GM21528 (cell line): Measurements from ENCODE around the gene SHMT1.
"Not testable (repeated sequence)": the region's sequence is repeated elsewhere in the genome, so short reads cannot be mapped to it uniquely, and the experiment has no call there.

ENCODE experiments used
- ATAC-seq: cut with Tn5 transposase; IDR thresholded peaks from one replicate; pipeline ENCODE4 v1.9.1; 2021; ENCODE audit warnings: mild to moderate bottlenecking, moderate library complexity; ENCODE audit not compliant: unreplicated experiment, low FRiP score

SHMT1 gene

GRCh38 chr17:18379246-18380146 is 16.1 kb upstream of the SHMT1 start:
- no peak for ATAC-seq

- not testable (repeated sequence) for ATAC-seq
Measured at GRCh38 chr17:18378614-18379013, 15.3 kb upstream of the SHMT1 start.

GRCh38 chr17:18378205-18378505 is 14.8 kb upstream of the SHMT1 start:
- no peak for ATAC-seq

GRCh38 chr17:18377437-18378204 is 14.3 kb upstream of the SHMT1 start, which contains the start of gene EVPLL:
TSS of gene EVPLL (plus strand) at chr17:18377778. CDS start at chr17:18380938, 3,160 bp downstream.
- no peak for ATAC-seq

GRCh38 chr17:18374216-18374615 is 10.9 kb upstream of the SHMT1 start:
- no peak for ATAC-seq

DNA sequence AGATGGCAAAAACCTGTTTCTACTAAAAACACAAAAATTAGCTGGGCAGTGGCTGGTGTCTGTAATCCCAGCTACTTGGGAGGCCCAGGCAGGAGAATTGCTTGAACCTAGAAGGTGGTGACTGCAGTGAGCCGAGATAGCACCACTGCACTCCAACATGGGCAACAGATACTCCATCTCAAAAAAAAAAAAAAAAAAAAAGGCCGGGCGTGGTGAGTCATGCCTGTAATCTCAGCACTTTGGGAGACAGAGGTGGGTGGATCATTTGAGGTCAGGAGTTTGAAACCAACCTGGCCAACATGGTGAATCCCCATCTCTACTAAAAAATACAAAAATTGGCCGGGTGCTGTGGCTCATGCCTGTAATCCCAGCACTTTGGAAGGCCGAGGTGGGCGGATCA is 9.8 kb upstream of the SHMT1 start:
- not testable (repeated sequence) for ATAC-seq

GRCh38 chr17:18371455-18371854 is 8.1 kb upstream of the SHMT1 start:
- ATAC-seq = no peak

DNA sequence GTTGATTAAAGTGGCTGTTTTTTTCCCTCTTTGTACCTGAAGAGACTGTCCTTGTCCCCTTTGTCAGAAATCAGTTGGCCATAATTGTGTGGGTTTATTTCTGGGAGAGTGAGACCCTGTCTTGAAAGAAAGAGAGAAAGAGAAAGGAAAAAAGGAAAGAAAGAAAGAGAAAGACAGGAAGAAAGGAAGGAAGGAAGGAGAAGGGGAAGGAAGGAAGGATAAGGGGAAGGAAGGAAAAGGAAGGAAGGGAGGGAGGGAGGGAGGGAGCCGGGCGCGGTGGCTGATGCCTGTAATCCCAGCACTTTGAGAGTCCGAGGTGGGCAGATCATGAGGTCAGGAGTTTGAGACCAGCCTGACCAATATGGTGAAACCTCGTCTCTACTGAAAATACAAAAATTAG is 7.4 kb upstream of the SHMT1 start:
- ATAC-seq = no peak

DNA sequence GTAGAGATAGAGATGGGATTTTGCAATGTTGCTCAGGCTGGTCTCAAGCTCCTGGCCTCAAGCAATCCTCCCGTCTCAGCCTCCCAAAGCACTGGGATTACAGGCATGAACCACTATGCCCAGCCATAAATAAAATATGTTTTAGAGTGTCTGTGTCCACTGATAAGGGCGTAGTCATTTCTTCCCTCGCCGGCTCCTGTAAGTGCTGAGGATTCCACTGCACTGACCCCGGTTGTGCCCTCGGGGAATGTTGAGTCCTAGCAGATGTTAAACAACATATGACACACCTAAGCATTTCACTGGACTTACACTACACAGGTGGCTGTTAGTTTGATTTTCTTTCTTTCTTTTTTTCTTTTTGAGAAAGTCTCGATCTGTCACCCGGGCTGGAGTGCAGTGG is 5.6 kb upstream of the SHMT1 start:
- no peak for ATAC-seq

- no peak for ATAC-seq
Measured at GRCh38 chr17:18364166-18364565, 816 bp upstream of the SHMT1 start.

DNA sequence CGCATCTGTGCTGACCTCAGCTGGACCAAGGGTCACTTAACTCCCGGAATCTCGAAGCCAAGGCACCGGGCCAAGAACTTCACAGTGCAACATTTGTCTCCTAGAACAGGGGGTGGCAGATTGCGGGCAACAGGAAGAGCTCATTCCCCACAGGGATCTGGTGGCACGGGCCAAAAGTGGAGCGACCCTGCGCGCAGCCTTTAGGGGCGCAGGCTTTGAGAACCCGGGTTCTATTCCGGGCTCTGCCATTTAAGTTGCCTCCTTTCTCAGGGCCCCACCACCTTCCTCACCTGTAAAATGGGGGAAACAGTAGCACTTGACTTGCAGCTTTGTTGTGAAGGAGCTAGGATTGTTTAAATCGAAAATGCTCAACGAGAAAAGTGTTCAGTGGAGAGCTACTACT is 651 bp downstream of the SHMT1 start:
- ATAC-seq = no peak

DNA sequence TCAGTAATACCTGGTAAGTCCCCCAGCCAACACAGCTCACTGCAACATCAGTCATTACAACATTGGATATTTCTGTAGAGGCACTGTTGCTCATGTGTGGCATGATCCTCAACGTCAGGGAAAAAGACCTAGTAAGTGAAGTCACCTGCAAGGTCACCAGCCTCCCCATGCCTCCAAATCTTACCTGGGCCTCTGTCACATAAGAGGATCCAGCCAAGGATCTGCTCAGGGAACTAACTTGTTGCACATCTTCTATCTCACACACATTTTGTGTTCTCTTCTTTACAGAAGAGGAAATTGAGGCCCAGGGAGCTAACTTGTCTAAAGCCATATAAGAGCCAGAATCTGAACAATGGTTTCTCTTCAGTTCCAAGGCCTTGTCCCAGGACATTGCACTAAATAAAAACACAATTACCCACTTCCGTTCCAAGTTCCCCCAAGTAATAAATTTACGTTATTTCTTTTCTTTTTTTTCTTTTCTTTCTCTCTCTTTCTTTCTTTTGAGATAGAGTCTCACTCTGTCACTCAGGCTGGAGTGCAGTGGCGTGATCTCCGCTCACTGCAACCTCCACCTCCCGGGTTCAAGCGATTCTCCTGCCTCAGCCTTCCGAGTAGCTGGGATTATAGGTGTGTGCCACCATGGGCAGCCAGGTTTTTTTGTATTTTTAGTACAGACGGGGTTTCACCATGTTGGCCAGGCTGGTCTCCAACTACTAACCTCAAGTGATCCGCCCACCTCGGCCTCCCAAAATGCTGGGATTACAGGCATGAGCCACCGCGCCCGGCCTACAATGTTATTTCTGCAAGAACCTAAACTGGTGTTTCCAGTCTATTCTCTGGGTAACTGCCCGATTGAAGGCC is 1.3 kb downstream of the SHMT1 start:
- no peak for ATAC-seq

DNA sequence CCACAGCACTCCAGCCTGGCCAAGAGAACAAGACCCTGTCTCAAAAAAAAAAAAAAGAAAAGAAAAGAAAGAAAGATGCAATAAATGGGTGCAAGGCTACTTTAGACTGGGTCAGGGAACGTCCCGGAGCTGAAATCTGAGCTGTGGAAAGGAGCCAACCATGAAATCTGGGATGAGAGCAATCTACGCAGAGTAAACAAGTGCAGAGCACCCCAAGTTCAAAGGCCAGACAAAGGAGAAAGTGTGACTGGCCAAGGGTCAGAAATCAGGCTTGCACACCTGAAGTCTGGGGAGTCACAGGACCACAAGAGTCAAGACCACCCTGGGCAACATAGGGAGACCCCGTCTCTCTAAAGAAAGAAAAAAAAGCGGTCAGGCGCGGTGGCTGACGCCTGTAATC is 2.8 kb downstream of the SHMT1 start:
- ATAC-seq = no peak

DNA sequence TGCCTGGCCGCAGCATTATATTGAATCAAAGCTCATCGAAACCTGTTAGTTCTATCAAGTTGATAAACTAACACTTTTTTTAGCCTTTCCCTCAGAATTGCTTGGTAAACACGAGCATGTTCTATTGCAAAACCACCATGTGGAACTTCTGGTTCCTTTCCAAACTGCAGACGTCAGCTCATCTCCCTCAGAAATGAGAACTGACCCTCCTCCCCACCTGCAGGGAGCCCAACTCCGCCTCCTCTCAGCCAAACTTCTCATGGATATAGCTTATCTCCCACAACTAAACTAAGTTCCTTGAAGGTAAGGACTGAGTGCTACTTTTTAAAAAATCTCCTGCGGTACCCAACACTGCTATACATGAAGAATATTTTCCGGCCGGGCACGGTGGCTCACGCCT is 6.7 kb downstream of the SHMT1 start:
- ATAC-seq = no peak

DNA sequence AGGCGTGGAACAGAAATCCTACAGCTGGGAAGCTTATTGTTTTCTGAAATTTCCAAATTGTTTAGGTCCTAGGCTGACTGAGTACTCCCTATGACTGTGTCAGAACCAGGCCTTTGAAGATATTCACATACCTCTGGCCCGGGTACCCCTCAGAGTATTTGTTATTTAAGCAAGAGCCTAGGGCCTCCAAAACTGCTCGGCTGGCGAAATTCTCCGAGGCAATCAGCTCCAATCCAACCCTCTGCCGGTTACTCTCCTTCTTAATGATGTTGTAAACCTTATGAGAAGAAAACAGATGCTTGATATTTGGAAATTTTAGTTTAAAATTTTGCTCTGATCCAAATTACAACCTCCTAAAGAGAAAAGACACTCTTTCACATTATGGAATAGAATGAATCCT is 9.8 kb downstream of the SHMT1 start:
- ATAC-seq = no peak

DNA sequence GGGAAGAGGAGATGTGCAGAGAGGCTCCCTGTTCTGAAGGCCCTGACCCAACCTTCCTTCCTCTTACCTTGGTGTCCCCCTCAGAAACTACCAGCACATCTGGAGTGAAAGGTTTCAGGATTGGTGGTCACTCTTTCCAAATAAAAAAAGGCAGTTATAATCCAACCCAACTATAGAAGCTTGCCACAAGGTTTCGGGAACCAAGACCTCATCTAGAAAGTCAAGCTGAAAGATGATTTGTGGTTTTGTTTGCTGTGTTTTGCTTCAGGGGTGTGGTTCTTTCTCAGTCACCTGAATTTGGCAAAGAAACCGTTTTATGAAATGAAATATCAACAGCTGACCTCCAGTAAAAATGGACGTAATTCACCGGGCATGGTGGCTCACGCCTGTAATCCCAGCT is 19.3 kb downstream of the SHMT1 start:
- ATAC-seq = no peak

- ATAC-seq = no peak
Measured at GRCh38 chr17:18339933-18340332, 23.4 kb downstream of the SHMT1 start.

- not testable (repeated sequence) for ATAC-seq
Measured at GRCh38 chr17:18338158-18338557, 25.2 kb downstream of the SHMT1 start.

DNA sequence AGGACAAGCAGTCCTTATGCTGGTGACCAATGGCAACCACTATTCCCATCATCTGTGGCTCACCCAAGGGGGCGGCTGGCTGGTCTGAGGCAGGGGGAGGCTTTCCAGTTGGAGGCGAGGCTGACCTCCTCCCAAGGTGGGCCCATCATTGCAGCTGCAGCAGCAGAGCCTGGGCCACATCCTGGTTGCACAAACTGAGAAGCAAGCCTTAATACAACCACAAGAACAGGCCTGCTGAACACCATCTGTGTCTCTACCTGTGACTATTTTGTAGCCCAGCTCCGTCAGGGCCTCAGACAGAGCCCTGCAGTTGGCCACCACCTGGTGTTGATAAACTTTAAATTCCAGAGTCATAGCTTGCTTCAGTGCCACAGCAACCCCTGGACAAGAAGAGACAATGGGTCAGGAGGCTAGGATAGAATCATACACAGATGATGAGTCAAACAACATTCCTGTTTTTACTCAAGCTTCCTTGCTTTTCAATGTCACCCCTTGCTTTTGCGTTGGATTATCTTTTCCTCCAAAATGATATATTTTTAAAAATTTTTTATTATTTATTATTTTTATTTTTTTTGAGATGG is 30.4 kb downstream of the SHMT1 start:
- ATAC-seq = no peak

DNA sequence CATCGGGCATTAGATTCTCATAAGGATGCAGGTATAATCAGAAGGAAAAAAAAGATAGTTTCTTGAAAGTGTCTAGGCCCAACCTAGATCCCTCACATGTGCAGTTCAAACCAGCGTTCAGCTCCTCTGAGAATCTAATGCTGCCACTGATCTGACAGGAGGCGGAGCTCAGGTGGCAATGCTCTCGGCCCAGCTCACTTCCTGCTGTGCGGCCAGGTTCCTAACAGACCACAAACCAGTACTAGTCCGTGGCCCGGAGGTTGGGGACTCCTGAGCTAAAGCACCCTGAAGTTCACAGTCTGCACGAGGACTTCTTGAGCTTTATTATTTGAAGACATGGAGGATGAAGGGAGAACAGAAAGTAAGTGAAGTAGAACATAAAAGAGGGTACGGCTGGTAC is 31.5 kb downstream of the SHMT1 start:
- no peak for ATAC-seq
